ENCODE measurements around the gene SNRNP35.

SNRNP35 gene

GRCh38 chr12:123488539-123489230 lies 30.7 kb downstream of the SNRNP35 start:
- TF ChIP-seq, protein P1, sequence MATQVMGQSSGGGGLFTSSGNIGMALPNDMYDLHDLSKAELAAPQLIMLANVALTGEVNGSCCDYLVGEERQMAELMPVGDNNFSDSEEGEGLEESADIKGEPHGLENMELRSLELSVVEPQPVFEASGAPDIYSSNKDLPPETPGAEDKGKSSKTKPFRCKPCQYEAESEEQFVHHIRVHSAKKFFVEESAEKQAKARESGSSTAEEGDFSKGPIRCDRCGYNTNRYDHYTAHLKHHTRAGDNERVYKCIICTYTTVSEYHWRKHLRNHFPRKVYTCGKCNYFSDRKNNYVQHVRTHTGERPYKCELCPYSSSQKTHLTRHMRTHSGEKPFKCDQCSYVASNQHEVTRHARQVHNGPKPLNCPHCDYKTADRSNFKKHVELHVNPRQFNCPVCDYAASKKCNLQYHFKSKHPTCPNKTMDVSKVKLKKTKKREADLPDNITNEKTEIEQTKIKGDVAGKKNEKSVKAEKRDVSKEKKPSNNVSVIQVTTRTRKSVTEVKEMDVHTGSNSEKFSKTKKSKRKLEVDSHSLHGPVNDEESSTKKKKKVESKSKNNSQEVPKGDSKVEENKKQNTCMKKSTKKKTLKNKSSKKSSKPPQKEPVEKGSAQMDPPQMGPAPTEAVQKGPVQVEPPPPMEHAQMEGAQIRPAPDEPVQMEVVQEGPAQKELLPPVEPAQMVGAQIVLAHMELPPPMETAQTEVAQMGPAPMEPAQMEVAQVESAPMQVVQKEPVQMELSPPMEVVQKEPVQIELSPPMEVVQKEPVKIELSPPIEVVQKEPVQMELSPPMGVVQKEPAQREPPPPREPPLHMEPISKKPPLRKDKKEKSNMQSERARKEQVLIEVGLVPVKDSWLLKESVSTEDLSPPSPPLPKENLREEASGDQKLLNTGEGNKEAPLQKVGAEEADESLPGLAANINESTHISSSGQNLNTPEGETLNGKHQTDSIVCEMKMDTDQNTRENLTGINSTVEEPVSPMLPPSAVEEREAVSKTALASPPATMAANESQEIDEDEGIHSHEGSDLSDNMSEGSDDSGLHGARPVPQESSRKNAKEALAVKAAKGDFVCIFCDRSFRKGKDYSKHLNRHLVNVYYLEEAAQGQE (IDR thresholded peaks at IDR 0.05; ENCODE audit: insufficient read depth in 1 of 2, low read depth in 2 of 2, low read length in 2 of 2): no peak
- TF ChIP-seq POLR2AphosphoS5 (IDR thresholded peaks at IDR 0.05; ENCODE audit: low read depth, low read length): no peak
- TF ChIP-seq FOXP2 (optimal IDR thresholded peaks at IDR 0.05; ENCODE audit: borderline replicate concordance, extremely low read depth, extremely low read length, insufficient read depth): no peak
- TF ChIP-seq SIN3A (IDR thresholded peaks at IDR 0.05; ENCODE audit: borderline replicate concordance, insufficient read depth, low read length): no peak
- TF ChIP-seq TAF1 (IDR thresholded peaks at IDR 0.05; ENCODE audit: borderline replicate concordance, insufficient read depth, low read length): no peak

DNA sequence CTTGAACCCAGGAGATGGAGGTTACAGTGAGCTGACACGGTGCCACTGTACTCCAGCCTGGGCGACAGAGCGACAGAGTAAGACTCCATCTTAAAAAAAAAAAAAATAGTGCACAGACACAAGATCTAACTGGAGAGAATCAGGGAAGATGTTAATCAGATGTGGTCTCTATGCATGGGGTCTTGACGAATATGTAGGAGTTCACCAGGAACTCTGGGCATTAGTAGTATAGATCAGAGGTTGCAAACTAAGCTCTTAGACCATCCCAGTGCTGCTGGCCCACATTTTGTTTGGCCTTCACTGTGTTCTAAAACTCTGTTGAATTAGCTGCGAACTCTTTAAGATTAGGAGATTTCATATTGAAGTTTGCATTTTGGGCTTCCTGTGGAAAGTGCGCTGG lies 31.6 kb downstream of the SNRNP35 start:
- TF ChIP-seq, protein P1 (IDR thresholded peaks at IDR 0.05; ENCODE audit: insufficient read depth in 1 of 2, low read depth in 2 of 2, low read length in 2 of 2): no peak
- TF ChIP-seq FOXP2 (optimal IDR thresholded peaks at IDR 0.05; ENCODE audit: borderline replicate concordance, extremely low read depth, extremely low read length, insufficient read depth): no peak
- no peak for TF ChIP-seq TAF1 (IDR thresholded peaks at IDR 0.05; ENCODE audit: borderline replicate concordance, insufficient read depth, low read length)
- TF ChIP-seq SIN3A (IDR thresholded peaks at IDR 0.05; ENCODE audit: borderline replicate concordance, insufficient read depth, low read length): no peak
- TF ChIP-seq POLR2AphosphoS5 (IDR thresholded peaks at IDR 0.05; ENCODE audit: low read depth, low read length): no peak

- no peak for TF ChIP-seq SIN3A (IDR thresholded peaks at IDR 0.05; ENCODE audit: borderline replicate concordance, insufficient read depth, low read length)
- no peak for TF ChIP-seq FOXP2 (optimal IDR thresholded peaks at IDR 0.05; ENCODE audit: borderline replicate concordance, extremely low read depth, extremely low read length, insufficient read depth)
- TF ChIP-seq, protein P1 (IDR thresholded peaks at IDR 0.05; ENCODE audit: insufficient read depth in 1 of 2, low read depth in 2 of 2, low read length in 2 of 2): no peak
- TF ChIP-seq POLR2AphosphoS5 (IDR thresholded peaks at IDR 0.05; ENCODE audit: low read depth, low read length): no peak
- TF ChIP-seq TAF1 (IDR thresholded peaks at IDR 0.05; ENCODE audit: borderline replicate concordance, insufficient read depth, low read length): no peak
Measured at GRCh38 chr12:123490089-123490488, 32.1 kb downstream of the SNRNP35 start.

DNA sequence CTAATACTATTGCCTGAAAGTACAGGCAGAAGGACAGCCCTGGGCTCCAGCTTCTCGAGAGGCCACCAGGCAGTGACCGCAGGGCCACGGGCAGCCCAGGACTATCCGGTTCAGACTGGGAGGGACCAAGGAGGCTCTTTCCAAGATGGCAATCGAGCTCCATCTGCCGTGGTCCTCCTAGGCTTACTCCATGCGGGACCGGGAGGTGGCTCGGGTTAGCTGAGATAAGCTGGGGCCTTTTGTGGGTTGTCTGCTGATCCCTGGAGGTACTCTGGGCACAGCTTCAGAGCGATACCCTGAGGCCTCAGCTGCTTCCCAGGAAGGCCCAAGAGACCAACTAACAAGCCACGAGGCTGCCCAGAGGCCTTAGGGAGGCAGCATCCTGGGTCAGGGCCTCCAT lies 33.1 kb downstream of the SNRNP35 start:
- TF ChIP-seq, protein P1 (IDR thresholded peaks at IDR 0.05; ENCODE audit: insufficient read depth in 1 of 2, low read depth in 2 of 2, low read length in 2 of 2): no peak
- TF ChIP-seq TAF1 (IDR thresholded peaks at IDR 0.05; ENCODE audit: borderline replicate concordance, insufficient read depth, low read length): no peak
- no peak for TF ChIP-seq POLR2AphosphoS5 (IDR thresholded peaks at IDR 0.05; ENCODE audit: low read depth, low read length)
- TF ChIP-seq FOXP2 (optimal IDR thresholded peaks at IDR 0.05; ENCODE audit: borderline replicate concordance, extremely low read depth, extremely low read length, insufficient read depth): no peak
- no peak for TF ChIP-seq SIN3A (IDR thresholded peaks at IDR 0.05; ENCODE audit: borderline replicate concordance, insufficient read depth, low read length)
